GM13976 (cell line): ENCODE data around the gene RPSA.

Experiments
- DNase-seq: peaks from one replicate; pipeline ENCODE4 v3.0.0; 2012; ENCODE audit warnings: low spot score
- CTCF ChIP-seq: IDR thresholded peaks from 2 replicates; pipeline ENCODE4 v1.5.1; 2012; ENCODE audit warnings: borderline replicate concordance, mild to moderate bottlenecking; ENCODE audit not compliant: insufficient read depth; ENCODE audit errors: extremely low read depth, missing control alignments, control extremely low read depth
- in situ Hi-C: fragments of 300-500 bp; cut with MboI; formaldehyde crosslinking; loops from one replicate; pipeline ENCODE4 v1.12.0; 2022; ENCODE audit warnings: low sequenced_read_pairs, mixed read lengths, inconsistent platforms; ENCODE audit not compliant: unreplicated experiment

Gene RPSA

DNA sequence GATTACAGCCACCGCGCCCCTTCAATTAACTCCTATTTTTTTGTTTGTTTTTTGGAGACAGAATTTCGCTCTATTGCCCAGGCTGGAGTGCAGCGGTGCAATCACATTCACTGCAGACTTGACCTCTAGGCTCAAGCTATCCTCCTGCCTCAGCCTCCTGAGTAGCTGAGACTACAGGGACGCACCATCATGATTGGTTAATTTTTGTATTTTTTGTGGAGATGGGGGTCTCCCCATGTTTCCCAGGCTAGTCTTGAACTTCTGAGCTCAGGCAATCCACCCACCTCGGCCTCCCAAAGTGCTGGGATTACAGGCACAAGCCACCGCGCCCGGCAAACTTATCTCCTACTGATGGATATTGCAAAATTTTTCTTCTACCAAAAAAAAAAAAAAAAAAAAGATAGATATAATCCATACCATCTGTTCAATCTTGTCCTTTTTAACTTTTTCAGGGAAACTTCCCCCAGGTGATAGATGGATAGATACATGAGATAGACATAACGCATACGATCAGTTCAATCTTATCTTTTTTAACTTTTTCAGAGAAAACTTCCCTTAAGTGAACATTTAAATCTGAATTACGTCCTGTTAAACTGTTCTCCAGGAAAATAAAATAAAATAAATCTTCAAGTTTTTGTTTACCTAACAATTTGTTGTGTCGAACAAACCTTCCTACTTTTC, 693 bp upstream of the RPSA start:
- no peak for DNase-seq
- TF ChIP-seq CTCF: no peak
- in situ Hi-C loops: no loop called here

- in situ Hi-C loops: no loop called here
- TF ChIP-seq CTCF: no peak
- DNase-seq: no peak
These were observed 724 bp downstream of the RPSA start for GRCh38 chr3:39407259-39407629.

GRCh38 chr3:39407773-39408492, 1.4 kb downstream of the RPSA start:
- no peak for TF ChIP-seq CTCF
- in situ Hi-C loops: no loop called here
- no peak for DNase-seq

DNA sequence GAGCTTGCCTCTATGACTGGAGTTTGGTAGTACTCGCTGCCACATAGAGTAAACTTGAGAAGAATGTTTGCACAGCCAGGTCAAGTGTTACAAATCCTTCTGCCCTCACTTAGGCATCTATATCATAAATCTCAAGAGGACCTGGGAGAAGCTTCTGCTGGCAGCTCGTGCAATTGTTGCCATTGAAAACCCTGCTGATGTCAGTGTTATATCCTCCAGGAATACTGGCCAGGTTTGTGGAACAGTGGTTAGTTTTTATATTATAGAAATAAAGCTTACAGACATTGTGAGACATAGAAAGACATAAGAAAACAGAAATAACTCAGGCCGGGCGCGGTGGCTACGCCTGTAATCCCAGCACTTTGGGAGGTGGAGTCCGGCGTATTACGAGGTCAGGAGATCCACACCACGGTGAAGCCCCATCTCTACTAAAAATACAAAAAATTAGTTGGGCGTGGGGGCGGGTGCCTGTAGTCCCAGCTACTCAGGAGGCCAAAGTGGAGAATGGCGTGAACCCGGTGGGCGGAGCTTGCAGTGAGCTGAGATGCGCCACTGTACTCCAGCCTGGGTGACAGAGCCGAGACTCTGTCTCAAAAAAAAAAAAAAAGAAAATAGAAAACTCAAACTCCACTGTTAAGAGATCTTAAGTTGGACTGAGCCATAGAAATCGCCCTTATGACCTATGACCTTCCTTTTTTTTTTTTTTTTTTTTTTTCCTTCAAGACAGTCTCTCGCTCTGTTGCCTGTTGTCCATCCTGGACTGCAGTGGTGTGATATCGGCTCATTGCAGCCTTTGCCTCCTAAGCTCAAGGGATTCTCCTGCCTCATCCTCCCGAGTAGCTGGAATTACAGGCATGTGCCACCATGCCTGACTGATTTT, 2.2 kb downstream of the RPSA start:
- in situ Hi-C loops: no loop called here
- DNase-seq: no peak

GRCh38 chr3:39409514-39410136, 3.1 kb downstream of the RPSA start:
- DNase-seq: no peak
- in situ Hi-C loops: no loop called here
- TF ChIP-seq CTCF: no peak

More for the DNA sequence above, 2.2 kb downstream of the RPSA start:
- no peak for TF ChIP-seq CTCF

DNA sequence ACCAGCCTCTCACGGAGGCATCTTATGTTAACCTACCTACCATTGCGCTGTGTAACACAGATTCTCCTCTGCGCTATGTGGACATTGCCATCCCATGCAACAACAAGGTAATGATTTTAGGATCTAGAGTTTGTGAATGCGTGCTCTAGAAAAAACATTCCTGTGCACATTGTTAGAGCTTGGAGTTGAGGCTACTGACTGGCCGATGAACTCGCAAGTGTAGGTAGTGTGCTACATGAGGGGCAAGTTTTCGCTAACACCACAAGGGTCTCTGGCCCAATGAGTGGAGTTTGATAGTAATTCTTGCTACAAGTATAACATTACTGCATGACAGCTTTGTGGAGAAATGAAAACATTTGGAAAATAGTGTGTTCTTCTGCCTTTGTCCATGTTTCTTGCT, 4.4 kb downstream of the RPSA start:
- in situ Hi-C loops: no loop called here
- DNase-seq: no peak
- TF ChIP-seq CTCF: no peak
